Keratinocyte (primary cell): Measurements from ENCODE around the gene ABL2.

Experiments
- EZH2 ChIP-seq: IDR thresholded peaks from one replicate; pipeline ENCODE4 v1.6.1; 2012; ENCODE audit warnings: inconsistent platforms, mild to moderate bottlenecking, low read length, moderate library complexity
- TF ChIP-seq, protein P1 (sequence below), 3 experiments: IDR thresholded peaks in 1 of 3; conservative IDR thresholded peaks in 1 of 3; optimal IDR thresholded peaks in 1 of 3; 2 replicates in 2 of 3; 3 replicates in 1 of 3; pipeline versions ENCODE3 to v1.5.1; 2011; ENCODE audit warnings: low read length in 3 of 3, mild to moderate bottlenecking in 3 of 3, moderate library complexity in 2 of 3, control low read depth in 1 of 3, inconsistent platforms in 1 of 3; ENCODE audit not compliant: insufficient read depth in 2 of 3; ENCODE audit errors: extremely low read depth in 1 of 3

DNA sequence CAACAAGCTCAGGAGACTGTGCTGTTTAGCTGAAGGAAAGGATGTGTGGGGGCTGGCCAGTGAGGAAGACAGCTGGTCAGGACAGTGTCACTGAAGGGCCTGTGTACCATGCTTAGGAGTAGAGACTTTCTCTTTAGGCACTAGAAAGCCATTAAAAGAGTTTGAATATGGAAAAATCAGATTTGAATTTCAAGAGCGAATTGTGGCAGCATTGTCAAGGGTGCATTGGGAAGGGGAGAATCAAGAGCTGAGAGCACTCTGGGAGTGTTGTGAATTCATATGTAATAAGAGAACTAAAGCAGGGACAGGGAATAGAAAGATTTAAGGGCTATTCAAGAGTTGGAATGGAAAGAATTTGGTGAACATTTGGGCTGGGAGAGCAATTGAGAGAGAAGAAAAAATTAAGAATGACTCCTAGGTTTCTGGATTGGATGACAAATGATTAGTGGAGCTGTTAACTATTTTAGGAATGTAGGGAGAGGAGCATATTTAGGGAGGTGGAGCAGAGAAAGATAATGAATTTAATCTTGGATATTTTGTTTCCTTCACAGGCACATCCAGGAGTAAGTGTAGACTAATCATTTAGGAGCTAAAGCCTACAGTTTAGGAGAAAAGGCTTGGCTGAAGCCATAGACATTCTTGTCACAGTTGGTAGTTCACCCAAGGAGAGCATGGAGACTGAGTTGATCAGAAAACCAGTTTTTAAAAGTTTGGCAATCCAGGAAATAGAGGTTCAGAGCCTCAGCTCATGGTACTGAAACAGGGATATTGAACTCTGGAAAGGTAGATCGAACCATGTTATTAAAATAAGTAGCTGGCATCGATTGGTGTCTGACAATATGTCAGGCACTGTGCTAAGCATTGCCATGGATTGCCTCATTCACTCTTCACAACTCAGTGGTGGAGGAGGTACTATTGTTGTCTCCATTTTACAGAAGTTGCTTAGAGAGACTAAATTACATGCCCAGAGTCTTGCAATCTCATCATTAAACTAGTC is 170.7 kb downstream of the ABL2 start:
- TF ChIP-seq, protein P1, sequence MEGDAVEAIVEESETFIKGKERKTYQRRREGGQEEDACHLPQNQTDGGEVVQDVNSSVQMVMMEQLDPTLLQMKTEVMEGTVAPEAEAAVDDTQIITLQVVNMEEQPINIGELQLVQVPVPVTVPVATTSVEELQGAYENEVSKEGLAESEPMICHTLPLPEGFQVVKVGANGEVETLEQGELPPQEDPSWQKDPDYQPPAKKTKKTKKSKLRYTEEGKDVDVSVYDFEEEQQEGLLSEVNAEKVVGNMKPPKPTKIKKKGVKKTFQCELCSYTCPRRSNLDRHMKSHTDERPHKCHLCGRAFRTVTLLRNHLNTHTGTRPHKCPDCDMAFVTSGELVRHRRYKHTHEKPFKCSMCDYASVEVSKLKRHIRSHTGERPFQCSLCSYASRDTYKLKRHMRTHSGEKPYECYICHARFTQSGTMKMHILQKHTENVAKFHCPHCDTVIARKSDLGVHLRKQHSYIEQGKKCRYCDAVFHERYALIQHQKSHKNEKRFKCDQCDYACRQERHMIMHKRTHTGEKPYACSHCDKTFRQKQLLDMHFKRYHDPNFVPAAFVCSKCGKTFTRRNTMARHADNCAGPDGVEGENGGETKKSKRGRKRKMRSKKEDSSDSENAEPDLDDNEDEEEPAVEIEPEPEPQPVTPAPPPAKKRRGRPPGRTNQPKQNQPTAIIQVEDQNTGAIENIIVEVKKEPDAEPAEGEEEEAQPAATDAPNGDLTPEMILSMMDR (optimal IDR thresholded peaks at IDR 0.05 in 1 of 3, IDR thresholded peaks at IDR 0.05 in 1 of 3, conservative IDR thresholded peaks at IDR 0.05 in 1 of 3; ENCODE audit: extremely low read depth in 1 of 3, insufficient read depth in 2 of 3, low read length in 3 of 3), result no peak
- no peak for TF ChIP-seq EZH2
